HepG2 (cell line): ENCODE data around the gene CDCA5. TPM values are rescaled to one million over a fixed set of nuclear protein-coding genes. Genes with fewer than 3 reads are reported as not detected.

ENCODE experiments used
- ATF1 ChIP-seq: IDR thresholded peaks from 2 replicates; pipeline ENCODE4 v1.6.1; 2016; ENCODE audit warnings: mild to moderate bottlenecking, control low read depth
- CAMTA2 ChIP-seq: sonication (generic); formaldehyde crosslinking; IDR thresholded peaks from 2 replicates; pipeline ENCODE4 v1.4.0; 2020; ENCODE audit warnings: mild to moderate bottlenecking, missing genetic modification reagents, borderline replicate concordance
- DNMT3B ChIP-seq: conservative IDR thresholded peaks from 2 replicates; pipeline ENCODE4 v1.6.1; 2016; ENCODE audit warnings: missing biosample characterization, control low read depth
- PTBP1 ChIP-seq: fragments of 200-400 bp; formaldehyde crosslinking; IDR thresholded peaks from 2 replicates; pipeline ENCODE4 v1.6.1; 2018; ENCODE audit warnings: low read length, low read depth; ENCODE audit not compliant: poor library complexity, severe bottlenecking
- RBM22 ChIP-seq: fragments of 200-400 bp; formaldehyde crosslinking; optimal IDR thresholded peaks from 2 replicates; pipeline ENCODE3; 2017; ENCODE audit warnings: mild to moderate bottlenecking, low read length, moderate library complexity
- THYN1 ChIP-seq: sonication (generic); formaldehyde crosslinking; IDR thresholded peaks from 2 replicates; pipeline ENCODE4 v1.8.1; 2023; ENCODE audit warnings: low read depth, mild to moderate bottlenecking, moderate library complexity, missing genetic modification reagents, borderline replicate concordance
- polyA plus RNA-seq, 8 experiments: library from polyadenylated mRNA; depleted of rRNA in 3 of 8; stranded (reverse) in 7 of 8; unstranded in 1 of 8; fragments of >200 nt; fragmentation: Illumina TruSeq in 4 of 8; extraction: Trizol in 4 of 8; gene quantifications; 2 replicates each; pipeline versions ENCODE4 v1.2.1 to v1.2.3, GENCODE V29; 2011 to 2016; ENCODE audit warnings: low read depth in 4 of 8, missing spikeins in 1 of 8, mixed read lengths in 1 of 8; ENCODE audit not compliant: insufficient read depth in 1 of 8
- total RNA-seq, 5 experiments: library from RNA; depleted of rRNA; stranded (reverse); fragments of >200 nt; fragmentation: Illumina TruSeq; extraction: Trizol; gene quantifications; 2 replicates each; pipeline ENCODE4 v1.2.3, GENCODE V29; 2016; ENCODE audit warnings: low read depth in 1 of 5
- TF ChIP-seq, protein P1 (sequence below): sonication (generic); formaldehyde crosslinking; IDR thresholded peaks from 2 replicates; pipeline ENCODE4 v1.4.0; 2020; ENCODE audit warnings: low read depth, missing genetic modification reagents
- TF ChIP-seq, protein P2 (sequence below), 2 experiments: sonication (generic) in 1 of 2; formaldehyde crosslinking in 1 of 2; IDR thresholded peaks; 2 replicates each; pipeline versions ENCODE4 v1.4.0 to v1.6.1; 2016 to 2020; ENCODE audit warnings: borderline replicate concordance in 1 of 2, low read depth in 1 of 2, mild to moderate bottlenecking in 1 of 2, missing genetic modification reagents in 1 of 2
- TF ChIP-seq, protein P3 (sequence below): IDR thresholded peaks from 2 replicates; pipeline ENCODE4 v1.6.1; 2016; ENCODE audit warnings: missing compliant biosample characterization, missing genetic modification reagents, borderline replicate concordance
- TF ChIP-seq, protein P4 (sequence below): sonication (generic); formaldehyde crosslinking; IDR thresholded peaks from 2 replicates; pipeline ENCODE4 v1.4.0; 2020; ENCODE audit warnings: mild to moderate bottlenecking, low read depth, missing genetic modification reagents
- TF ChIP-seq, protein P5 (sequence below): sonication (generic); formaldehyde crosslinking; IDR thresholded peaks from 2 replicates; pipeline ENCODE4 v1.4.0; 2020; ENCODE audit warnings: missing genetic modification reagents

CDCA5 gene
- total and polyA plus RNA-seq, 2 of the 13 experiments (the other 11 are each of a cell fraction or from before 2014, with no cell fraction given), result 13.5 to 50.6 TPM

DNA sequence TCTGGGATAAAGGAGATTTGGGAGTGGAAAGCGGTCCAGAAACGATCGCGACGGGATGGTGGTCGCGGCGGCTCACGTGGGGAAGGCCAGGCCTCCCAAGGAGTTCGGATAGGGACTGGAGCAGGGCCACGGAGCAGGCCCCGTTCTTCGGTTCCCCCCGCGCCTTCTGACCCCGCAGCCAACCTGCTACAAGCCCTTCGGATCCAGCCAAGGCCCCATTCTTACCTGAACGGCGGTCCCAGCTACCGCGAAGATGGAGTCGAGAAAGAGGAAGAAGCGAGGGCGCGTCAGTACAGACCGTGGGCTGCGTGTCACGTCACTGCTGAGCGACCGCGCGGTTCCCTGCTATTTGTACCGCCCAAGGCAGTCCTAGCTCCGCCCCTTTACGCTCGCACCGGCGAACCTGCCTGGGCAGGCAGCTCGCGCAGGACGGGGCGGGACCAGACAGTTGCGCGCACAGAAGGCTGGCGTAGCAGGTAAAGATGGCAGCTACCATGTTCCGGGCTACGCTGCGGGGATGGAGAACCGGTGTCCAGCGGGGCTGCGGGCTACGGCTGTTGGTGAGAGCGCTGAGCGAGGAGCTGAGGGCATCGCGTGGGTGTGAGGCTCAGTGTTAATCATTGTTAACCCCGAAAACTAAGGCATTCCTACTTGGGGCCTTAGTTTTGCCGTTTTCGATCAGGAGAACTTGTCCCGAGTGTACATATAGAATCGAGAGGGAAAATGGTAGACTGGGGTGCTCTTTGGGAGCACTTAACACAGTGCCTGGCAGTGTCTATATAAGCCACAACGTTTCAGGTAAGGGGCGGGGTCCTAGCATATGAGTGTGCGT, 38.2 kb upstream of the CDCA5 start, which contains the start of the genes FAU and MRPL49 (continued):
- TF ChIP-seq, protein P1, sequence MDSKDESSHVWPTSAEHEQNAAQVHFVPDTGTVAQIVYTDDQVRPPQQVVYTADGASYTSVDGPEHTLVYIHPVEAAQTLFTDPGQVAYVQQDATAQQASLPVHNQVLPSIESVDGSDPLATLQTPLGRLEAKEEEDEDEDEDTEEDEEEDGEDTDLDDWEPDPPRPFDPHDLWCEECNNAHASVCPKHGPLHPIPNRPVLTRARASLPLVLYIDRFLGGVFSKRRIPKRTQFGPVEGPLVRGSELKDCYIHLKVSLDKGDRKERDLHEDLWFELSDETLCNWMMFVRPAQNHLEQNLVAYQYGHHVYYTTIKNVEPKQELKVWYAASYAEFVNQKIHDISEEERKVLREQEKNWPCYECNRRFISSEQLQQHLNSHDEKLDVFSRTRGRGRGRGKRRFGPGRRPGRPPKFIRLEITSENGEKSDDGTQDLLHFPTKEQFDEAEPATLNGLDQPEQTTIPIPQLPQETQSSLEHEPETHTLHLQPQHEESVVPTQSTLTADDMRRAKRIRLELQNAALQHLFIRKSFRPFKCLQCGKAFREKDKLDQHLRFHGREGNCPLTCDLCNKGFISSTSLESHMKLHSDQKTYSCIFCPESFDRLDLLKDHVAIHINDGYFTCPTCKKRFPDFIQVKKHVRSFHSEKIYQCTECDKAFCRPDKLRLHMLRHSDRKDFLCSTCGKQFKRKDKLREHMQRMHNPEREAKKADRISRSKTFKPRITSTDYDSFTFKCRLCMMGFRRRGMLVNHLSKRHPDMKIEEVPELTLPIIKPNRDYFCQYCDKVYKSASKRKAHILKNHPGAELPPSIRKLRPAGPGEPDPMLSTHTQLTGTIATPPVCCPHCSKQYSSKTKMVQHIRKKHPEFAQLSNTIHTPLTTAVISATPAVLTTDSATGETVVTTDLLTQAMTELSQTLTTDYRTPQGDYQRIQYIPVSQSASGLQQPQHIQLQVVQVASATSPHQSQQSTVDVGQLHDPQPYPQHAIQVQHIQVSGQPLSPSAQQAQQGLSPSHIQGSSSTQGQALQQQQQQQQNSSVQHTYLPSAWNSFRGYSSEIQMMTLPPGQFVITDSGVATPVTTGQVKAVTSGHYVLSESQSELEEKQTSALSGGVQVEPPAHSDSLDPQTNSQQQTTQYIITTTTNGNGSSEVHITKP (CRISPR knock-in tag), result peak; percentile 74; the same call in 1 of the 2 replicates
- TF ChIP-seq, protein P2, sequence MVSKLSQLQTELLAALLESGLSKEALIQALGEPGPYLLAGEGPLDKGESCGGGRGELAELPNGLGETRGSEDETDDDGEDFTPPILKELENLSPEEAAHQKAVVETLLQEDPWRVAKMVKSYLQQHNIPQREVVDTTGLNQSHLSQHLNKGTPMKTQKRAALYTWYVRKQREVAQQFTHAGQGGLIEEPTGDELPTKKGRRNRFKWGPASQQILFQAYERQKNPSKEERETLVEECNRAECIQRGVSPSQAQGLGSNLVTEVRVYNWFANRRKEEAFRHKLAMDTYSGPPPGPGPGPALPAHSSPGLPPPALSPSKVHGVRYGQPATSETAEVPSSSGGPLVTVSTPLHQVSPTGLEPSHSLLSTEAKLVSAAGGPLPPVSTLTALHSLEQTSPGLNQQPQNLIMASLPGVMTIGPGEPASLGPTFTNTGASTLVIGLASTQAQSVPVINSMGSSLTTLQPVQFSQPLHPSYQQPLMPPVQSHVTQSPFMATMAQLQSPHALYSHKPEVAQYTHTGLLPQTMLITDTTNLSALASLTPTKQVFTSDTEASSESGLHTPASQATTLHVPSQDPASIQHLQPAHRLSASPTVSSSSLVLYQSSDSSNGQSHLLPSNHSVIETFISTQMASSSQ (IDR thresholded peaks at IDR 0.05; ENCODE audit: low read depth), result peak; percentile 42; the same call in 1 of the 2 replicates
- TF ChIP-seq, protein P2 (CRISPR knock-in tag; IDR thresholded peaks at IDR 0.05; ENCODE audit: borderline replicate concordance), result peak; percentile 79
- no peak for TF ChIP-seq THYN1 (CRISPR knock-in tag)
- TF ChIP-seq, protein P3, sequence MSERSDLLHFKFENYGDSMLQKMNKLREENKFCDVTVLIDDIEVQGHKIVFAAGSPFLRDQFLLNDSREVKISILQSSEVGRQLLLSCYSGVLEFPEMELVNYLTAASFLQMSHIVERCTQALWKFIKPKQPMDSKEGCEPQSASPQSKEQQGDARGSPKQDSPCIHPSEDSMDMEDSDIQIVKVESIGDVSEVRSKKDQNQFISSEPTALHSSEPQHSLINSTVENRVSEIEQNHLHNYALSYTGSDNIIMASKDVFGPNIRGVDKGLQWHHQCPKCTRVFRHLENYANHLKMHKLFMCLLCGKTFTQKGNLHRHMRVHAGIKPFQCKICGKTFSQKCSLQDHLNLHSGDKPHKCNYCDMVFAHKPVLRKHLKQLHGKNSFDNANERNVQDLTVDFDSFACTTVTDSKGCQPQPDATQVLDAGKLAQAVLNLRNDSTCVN (CRISPR knock-in tag), result peak; percentile 83; the same call in 1 of the 2 replicates
- TF ChIP-seq CAMTA2 (CRISPR knock-in tag), result peak; percentile 30; the same call in 1 of the 2 replicates
- peak; percentile 97 for TF ChIP-seq ATF1 (CRISPR knock-in tag)
- peak; percentile 93 for TF ChIP-seq DNMT3B (CRISPR knock-in tag)
- TF ChIP-seq, protein P4, sequence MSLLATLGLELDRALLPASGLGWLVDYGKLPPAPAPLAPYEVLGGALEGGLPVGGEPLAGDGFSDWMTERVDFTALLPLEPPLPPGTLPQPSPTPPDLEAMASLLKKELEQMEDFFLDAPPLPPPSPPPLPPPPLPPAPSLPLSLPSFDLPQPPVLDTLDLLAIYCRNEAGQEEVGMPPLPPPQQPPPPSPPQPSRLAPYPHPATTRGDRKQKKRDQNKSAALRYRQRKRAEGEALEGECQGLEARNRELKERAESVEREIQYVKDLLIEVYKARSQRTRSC (CRISPR knock-in tag), result peak; percentile 65; the same call in 1 of the 2 replicates
- TF ChIP-seq PTBP1, result no peak
- no peak for TF ChIP-seq RBM22
- TF ChIP-seq, protein P5, sequence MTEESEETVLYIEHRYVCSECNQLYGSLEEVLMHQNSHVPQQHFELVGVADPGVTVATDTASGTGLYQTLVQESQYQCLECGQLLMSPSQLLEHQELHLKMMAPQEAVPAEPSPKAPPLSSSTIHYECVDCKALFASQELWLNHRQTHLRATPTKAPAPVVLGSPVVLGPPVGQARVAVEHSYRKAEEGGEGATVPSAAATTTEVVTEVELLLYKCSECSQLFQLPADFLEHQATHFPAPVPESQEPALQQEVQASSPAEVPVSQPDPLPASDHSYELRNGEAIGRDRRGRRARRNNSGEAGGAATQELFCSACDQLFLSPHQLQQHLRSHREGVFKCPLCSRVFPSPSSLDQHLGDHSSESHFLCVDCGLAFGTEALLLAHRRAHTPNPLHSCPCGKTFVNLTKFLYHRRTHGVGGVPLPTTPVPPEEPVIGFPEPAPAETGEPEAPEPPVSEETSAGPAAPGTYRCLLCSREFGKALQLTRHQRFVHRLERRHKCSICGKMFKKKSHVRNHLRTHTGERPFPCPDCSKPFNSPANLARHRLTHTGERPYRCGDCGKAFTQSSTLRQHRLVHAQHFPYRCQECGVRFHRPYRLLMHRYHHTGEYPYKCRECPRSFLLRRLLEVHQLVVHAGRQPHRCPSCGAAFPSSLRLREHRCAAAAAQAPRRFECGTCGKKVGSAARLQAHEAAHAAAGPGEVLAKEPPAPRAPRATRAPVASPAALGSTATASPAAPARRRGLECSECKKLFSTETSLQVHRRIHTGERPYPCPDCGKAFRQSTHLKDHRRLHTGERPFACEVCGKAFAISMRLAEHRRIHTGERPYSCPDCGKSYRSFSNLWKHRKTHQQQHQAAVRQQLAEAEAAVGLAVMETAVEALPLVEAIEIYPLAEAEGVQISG (CRISPR knock-in tag), result peak; percentile 82
